Vagina (tissue), 2 donors: ENCODE measurements around the gene TENT5C. TPM values are rescaled to one million over a fixed set of nuclear protein-coding genes. Genes with fewer than 3 reads are reported as not detected.

Source experiments
- DNase-seq, 2 donors: peaks; one replicate each; pipeline ENCODE4 v3.0.0-alpha.2; 2017; ENCODE audit errors: extremely low spot score in 2 of 2
- H3K27ac ChIP-seq: fragments of 200-600 bp; sonication (generic); one replicate; pipeline ENCODE4 v1.5.1; 2019
- H3K27me3 ChIP-seq: fragments of 200-600 bp; sonication (generic); one replicate; pipeline ENCODE4 v1.5.1; 2019
- H3K36me3 ChIP-seq, 2 donors: fragments of 200-600 bp; sonication (generic); one replicate each; pipeline ENCODE4 v1.5.1; 2017 to 2019
- H3K4me1 ChIP-seq: fragments of 200-600 bp; sonication (generic); one replicate; pipeline ENCODE4 v1.5.1; 2019
- H3K4me3 ChIP-seq, 2 donors: fragments of 200-600 bp; sonication (generic); 1 replicate in 1 of 2; 2 replicates in 1 of 2; pipeline ENCODE4 v1.5.1; 2016 to 2019
- H3K9me3 ChIP-seq: fragments of 200-600 bp; sonication (generic); one replicate; pipeline ENCODE4 v1.5.1; 2019
- POLR2A ChIP-seq, 2 donors: fragments of 450-650 bp; IDR thresholded peaks; one replicate each; pipeline ENCODE4 v1.6.1; 2017; ENCODE audit warnings: antibody characterized with exemption in 2 of 2, mild to moderate bottlenecking in 2 of 2, moderate library complexity in 2 of 2
- POLR2AphosphoS5 ChIP-seq, 2 donors: sonication (generic); formaldehyde crosslinking; IDR thresholded peaks; one replicate each; pipeline ENCODE4 v1.9.0; 2017; ENCODE audit warnings: antibody characterized with exemption in 2 of 2, mild to moderate bottlenecking in 2 of 2, low read depth in 1 of 2; ENCODE audit not compliant: insufficient read depth in 1 of 2
- intact Hi-C: fragments of 100-400 bp; cut with DNase I; formaldehyde crosslinking; loops from one replicate; pipeline ENCODE4 v1.15.1; 2023
- total RNA-seq: library from RNA; depleted of rRNA; stranded (reverse); fragments of >200 nt; gene quantifications from one replicate; pipeline ENCODE4 v1.2.3, GENCODE V29; 2016
- TF ChIP-seq, protein P1 (sequence below), 3 experiments: fragments of 450-650 bp in 2 of 3; fragments of 200-600 bp in 1 of 3; sonication (generic) in 1 of 3; IDR thresholded peaks; one replicate each; pipeline ENCODE4 v1.5.1; 2017 to 2019; ENCODE audit warnings: antibody characterized with exemption in 3 of 3, mild to moderate bottlenecking in 2 of 3, moderate library complexity in 2 of 3

The TENT5C gene
- total RNA-seq, 1 donor from 2014 or later: 4.2 TPM

DNA sequence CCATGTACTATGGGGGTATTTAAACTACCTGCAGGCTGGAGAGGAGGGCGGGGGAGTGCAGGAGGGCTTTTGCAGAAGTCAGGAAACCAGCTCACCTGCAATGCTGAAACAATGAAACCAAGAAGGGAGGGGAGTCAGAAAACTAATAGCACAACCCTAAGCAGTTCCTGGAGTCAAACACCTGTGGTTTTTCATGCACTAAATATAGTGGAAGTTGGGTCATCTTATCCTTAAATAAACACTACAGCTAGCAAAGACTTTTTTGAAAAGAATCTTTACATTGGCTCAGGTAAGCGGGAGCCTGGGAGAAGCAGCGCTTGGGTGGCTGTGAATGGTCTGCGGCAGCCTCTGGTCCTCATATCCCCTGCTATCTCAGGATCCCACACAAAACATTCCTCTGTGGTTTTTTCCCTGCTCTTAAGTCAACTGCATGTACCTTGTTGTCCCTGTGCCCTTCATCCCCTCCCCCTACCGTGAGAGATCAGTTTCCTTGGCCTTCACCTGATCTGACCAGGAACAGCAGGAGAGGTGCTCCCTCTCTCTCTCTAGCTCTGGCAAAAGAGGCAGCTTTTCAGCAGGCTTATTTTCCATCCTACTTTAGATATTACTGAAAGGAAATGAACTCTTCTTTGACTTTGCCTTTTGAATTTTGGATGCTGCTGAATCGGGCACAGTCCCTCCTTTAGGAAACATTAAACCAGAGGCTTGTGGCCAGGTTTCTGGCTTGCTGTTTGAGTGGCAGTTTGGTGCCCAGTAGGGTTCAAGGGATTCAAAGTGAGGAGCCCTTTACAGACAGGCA, 26.6 kb downstream of the TENT5C start:
- TF ChIP-seq, protein P1, sequence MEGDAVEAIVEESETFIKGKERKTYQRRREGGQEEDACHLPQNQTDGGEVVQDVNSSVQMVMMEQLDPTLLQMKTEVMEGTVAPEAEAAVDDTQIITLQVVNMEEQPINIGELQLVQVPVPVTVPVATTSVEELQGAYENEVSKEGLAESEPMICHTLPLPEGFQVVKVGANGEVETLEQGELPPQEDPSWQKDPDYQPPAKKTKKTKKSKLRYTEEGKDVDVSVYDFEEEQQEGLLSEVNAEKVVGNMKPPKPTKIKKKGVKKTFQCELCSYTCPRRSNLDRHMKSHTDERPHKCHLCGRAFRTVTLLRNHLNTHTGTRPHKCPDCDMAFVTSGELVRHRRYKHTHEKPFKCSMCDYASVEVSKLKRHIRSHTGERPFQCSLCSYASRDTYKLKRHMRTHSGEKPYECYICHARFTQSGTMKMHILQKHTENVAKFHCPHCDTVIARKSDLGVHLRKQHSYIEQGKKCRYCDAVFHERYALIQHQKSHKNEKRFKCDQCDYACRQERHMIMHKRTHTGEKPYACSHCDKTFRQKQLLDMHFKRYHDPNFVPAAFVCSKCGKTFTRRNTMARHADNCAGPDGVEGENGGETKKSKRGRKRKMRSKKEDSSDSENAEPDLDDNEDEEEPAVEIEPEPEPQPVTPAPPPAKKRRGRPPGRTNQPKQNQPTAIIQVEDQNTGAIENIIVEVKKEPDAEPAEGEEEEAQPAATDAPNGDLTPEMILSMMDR (IDR thresholded peaks at IDR 0.05): no peak
- TF ChIP-seq POLR2A (IDR thresholded peaks at IDR 0.05) (no peak), POLR2AphosphoS5 (IDR thresholded peaks at IDR 0.05; ENCODE audit: insufficient read depth in 1 of 2, low read depth in 1 of 2) (no peak)
- Histone ChIP-seq H3K4me3 (no peak overlapping the region), H3K9me3 (no peaks in the 10 kb centered on the region), H3K36me3 (no peaks in the 10 kb centered on the region), H3K27ac (no peak overlapping the region), H3K4me1 (no peaks in the 10 kb centered on the region), H3K27me3 (no peaks in the 10 kb centered on the region)
- DNase-seq: peak in 1 of 2 donors; percentile 81
- intact Hi-C loops: no loop called here

DNA sequence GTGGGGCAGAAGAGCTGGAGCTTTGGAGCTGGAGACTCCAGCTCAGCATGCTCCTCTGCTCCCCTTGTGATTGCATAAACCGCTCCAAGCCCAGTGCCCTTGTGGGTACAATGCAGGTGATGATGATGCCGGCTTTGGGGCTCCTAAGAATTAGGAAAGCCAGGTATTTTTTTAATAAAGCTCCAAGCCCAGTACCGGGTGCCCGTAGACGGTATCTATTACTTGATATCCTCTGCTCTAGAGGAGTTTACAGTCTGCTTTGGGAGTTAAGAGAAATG, 27.2 kb downstream of the TENT5C start:
- H3K4me3 ChIP-seq: no peak overlapping the region
- H3K27ac ChIP-seq: no peak overlapping the region
- no peaks in the 10 kb centered on the region for H3K4me1 ChIP-seq
- TF ChIP-seq POLR2AphosphoS5 (IDR thresholded peaks at IDR 0.05; ENCODE audit: insufficient read depth in 1 of 2, low read depth in 1 of 2) (no peak), POLR2A (IDR thresholded peaks at IDR 0.05) (no peak)
- TF ChIP-seq, protein P1 (IDR thresholded peaks at IDR 0.05): no peak
- no peak for DNase-seq
- intact Hi-C loops: no loop called here
- no peaks in the 10 kb centered on the region for H3K36me3 ChIP-seq
- no peaks in the 10 kb centered on the region for H3K9me3 ChIP-seq
- H3K27me3 ChIP-seq: no peaks in the 10 kb centered on the region

DNA sequence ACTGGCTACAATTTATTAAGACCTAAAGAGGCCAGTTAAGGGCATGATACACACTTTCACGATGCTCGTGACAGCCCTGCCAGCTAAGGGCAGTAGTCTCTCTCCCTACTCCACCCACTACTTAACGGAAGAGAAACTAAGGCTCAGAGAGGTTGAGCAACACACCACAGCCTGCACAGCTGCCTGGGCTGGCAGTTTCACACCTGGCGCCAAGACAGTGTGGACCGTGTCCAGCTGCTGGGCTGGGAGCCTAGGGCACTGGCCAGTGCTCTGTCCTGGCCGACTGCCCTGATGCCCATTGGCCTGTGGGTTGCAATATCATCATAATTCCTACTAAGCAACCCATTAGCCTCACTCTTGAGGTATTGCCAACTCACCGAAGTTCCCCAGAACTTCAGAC, 27.6 kb downstream of the TENT5C start:
- Histone ChIP-seq H3K9me3 (no peaks in the 10 kb centered on the region), H3K4me3 (no peak overlapping the region), H3K27ac (no peak overlapping the region), H3K4me1 (no peaks in the 10 kb centered on the region), H3K36me3 (no peaks in the 10 kb centered on the region), H3K27me3 (no peaks in the 10 kb centered on the region)
- TF ChIP-seq POLR2AphosphoS5 (IDR thresholded peaks at IDR 0.05; ENCODE audit: insufficient read depth in 1 of 2, low read depth in 1 of 2): no peak
- TF ChIP-seq POLR2A (IDR thresholded peaks at IDR 0.05): no peak
- TF ChIP-seq, protein P1 (IDR thresholded peaks at IDR 0.05): no peak
- intact Hi-C loops: no loop called here
- no peak for DNase-seq

DNA sequence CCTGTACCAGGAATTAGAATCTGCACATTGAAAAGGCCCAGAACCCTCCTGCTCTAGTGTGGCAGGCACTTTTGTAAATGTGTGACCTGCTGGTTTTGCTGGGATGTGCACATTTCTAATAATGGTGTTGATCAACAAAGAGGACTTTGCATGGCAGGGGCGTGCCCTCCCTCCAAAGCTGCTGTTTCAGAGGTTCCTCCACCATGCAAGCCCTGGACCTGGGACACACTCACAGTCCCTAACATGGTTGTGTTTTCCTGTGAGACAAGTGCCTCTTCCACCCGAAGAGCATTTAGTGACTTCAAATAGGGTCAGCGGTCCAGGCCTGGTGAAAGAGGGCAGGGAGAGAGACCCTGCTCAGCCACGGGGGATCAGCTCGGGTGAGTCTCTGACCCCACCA, 28.1 kb downstream of the TENT5C start:
- Histone ChIP-seq H3K27me3 (no peaks in the 10 kb centered on the region), H3K36me3 (no peaks in the 10 kb centered on the region), H3K27ac (no peak overlapping the region), H3K4me3 (no peak overlapping the region), H3K9me3 (no peaks in the 10 kb centered on the region), H3K4me1 (no peaks in the 10 kb centered on the region)
- DNase-seq: no peak
- intact Hi-C loops: no loop called here
- no peak for TF ChIP-seq POLR2A (IDR thresholded peaks at IDR 0.05)
- no peak for TF ChIP-seq POLR2AphosphoS5 (IDR thresholded peaks at IDR 0.05; ENCODE audit: insufficient read depth in 1 of 2, low read depth in 1 of 2)
- TF ChIP-seq, protein P1 (IDR thresholded peaks at IDR 0.05): no peak

DNA sequence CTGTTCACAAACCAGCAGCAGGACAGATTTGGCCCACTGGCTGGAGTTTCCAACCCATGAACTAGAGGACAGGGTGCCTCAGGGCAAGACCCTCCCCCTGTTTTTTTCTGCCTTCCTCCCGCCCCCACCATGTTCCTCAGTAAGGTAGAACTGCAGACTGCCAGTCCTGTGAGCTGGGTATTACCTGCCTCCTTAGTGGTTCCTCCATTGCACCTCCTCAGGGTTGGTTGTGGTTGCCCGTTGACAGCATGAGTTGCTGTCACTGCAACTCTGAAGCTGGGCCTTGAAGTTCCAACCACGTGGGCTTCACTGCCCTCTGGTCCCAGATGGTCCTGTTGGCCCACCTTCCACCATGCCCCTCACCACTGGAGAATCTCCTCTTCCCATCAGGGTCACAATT, 28.8 kb downstream of the TENT5C start:
- H3K4me1 ChIP-seq: no peaks in the 10 kb centered on the region
- H3K27me3 ChIP-seq: no peaks in the 10 kb centered on the region
- no peak overlapping the region for H3K4me3 ChIP-seq
- intact Hi-C loops: no loop called here
- no peaks in the 10 kb centered on the region for H3K36me3 ChIP-seq
- H3K27ac ChIP-seq: no peak overlapping the region
- no peaks in the 10 kb centered on the region for H3K9me3 ChIP-seq
- DNase-seq: no peak
- TF ChIP-seq, protein P1 (IDR thresholded peaks at IDR 0.05): no peak
- TF ChIP-seq POLR2A (IDR thresholded peaks at IDR 0.05) (no peak), POLR2AphosphoS5 (IDR thresholded peaks at IDR 0.05; ENCODE audit: insufficient read depth in 1 of 2, low read depth in 1 of 2) (no peak)
